RKO (cell line): ENCODE data around the gene MTCH1.

Source experiments
- DNase-seq: peaks from one replicate; pipeline ENCODE4 v3.0.0-alpha.2; 2016; ENCODE audit warnings: low spot score

Gene MTCH1

GRCh38 chr6:36985808-36986703, at the start of gene MTCH1:
Gene MTCH1 (minus strand): TSS chr6:36986196. CDS start chr6:36986173, 23 bp downstream.
- DNase-seq = peak; percentile 88

GRCh38 chr6:37033819-37034795, 48.1 kb upstream of the MTCH1 start:
- no peak for DNase-seq

GRCh38 chr6:37033255-37033654, 47.3 kb upstream of the MTCH1 start:
- DNase-seq = peak; percentile 45

GRCh38 chr6:37032239-37032638, 46.2 kb upstream of the MTCH1 start:
- no peak for DNase-seq

GRCh38 chr6:37030599-37030998, 44.6 kb upstream of the MTCH1 start:
- DNase-seq = no peak

GRCh38 chr6:37029249-37029971, 43.4 kb upstream of the MTCH1 start:
- DNase-seq = peak; percentile 85

GRCh38 chr6:37027811-37028469, 41.9 kb upstream of the MTCH1 start:
- DNase-seq = no peak

GRCh38 chr6:37027036-37027720, 41.2 kb upstream of the MTCH1 start:
- no peak for DNase-seq

GRCh38 chr6:37025621-37026466, 39.8 kb upstream of the MTCH1 start:
- DNase-seq = no peak

GRCh38 chr6:37024656-37025337, 38.8 kb upstream of the MTCH1 start:
- no peak for DNase-seq

- DNase-seq = no peak
Measured at GRCh38 chr6:37022135-37022863, 36.3 kb upstream of the MTCH1 start.

- DNase-seq = peak; percentile 28
Measured at GRCh38 chr6:37021356-37022129, 35.5 kb upstream of the MTCH1 start.

GRCh38 chr6:37020812-37021211, 34.8 kb upstream of the MTCH1 start:
- no peak for DNase-seq

- DNase-seq = no peak
Measured at GRCh38 chr6:37020381-37020780, 34.4 kb upstream of the MTCH1 start.

GRCh38 chr6:37019065-37019450, 33.1 kb upstream of the MTCH1 start:
- no peak for DNase-seq

- DNase-seq = peak; percentile 94
Measured at GRCh38 chr6:37018198-37019064, 32.4 kb upstream of the MTCH1 start.
